Kidney (tissue), 14 donors: ENCODE measurements around the gene MRPL4. TPM values are rescaled to one million over a fixed set of nuclear protein-coding genes. Genes with fewer than 3 reads are reported as not detected.

Experiments used
- DNase-seq, 5 donors: peaks; one replicate each; pipeline ENCODE4 v3.0.0-alpha.2; 2013 to 2020
- FAIRE-seq: peaks from 2 replicates; lab custom pipeline; 2012; peaks lifted over from hg19 to GRCh38; lab: Jason Lieb, UNC
- H3K27ac ChIP-seq, 2 donors: one replicate each; pipeline ENCODE4 v1.7.0; 2013; ENCODE audit warnings: low read depth in 2 of 2, low read length in 2 of 2, inconsistent platforms in 1 of 2
- H3K27me3 ChIP-seq: one replicate; pipeline ENCODE4 v1.7.1; 2013; ENCODE audit warnings: low read length, inconsistent platforms; ENCODE audit not compliant: control insufficient read depth, insufficient read depth
- H3K36me3 ChIP-seq, 3 donors: one replicate each; pipeline versions ENCODE4 v1.7.0 to v1.7.1; 2013; ENCODE audit warnings: low read length in 3 of 3, control low read depth in 1 of 3, inconsistent platforms in 1 of 3; ENCODE audit not compliant: insufficient read depth in 3 of 3, control insufficient read depth in 2 of 3
- H3K4me1 ChIP-seq, 3 donors: one replicate each; pipeline versions ENCODE4 v1.7.0 to v1.7.1; 2013; ENCODE audit warnings: low read length in 3 of 3, inconsistent platforms in 1 of 3, low read depth in 1 of 3; ENCODE audit not compliant: control insufficient read depth in 2 of 3, insufficient read depth in 2 of 3
- H3K4me3 ChIP-seq, 3 donors: one replicate each; pipeline versions ENCODE4 v1.7.0 to v1.8.1; 2013; ENCODE audit warnings: low read length in 3 of 3, control low read depth in 1 of 3, inconsistent platforms in 1 of 3
- H3K9ac ChIP-seq, 3 donors: one replicate each; pipeline versions ENCODE4 v1.7.0 to v1.7.1; 2013; ENCODE audit warnings: low read length in 3 of 3, control low read depth in 1 of 3, inconsistent platforms in 1 of 3
- H3K9me3 ChIP-seq, 3 donors: one replicate each; pipeline versions ENCODE4 v1.7.0 to v1.7.1; 2013; ENCODE audit warnings: low read length in 3 of 3, control low read depth in 1 of 3, inconsistent platforms in 1 of 3; ENCODE audit not compliant: control insufficient read depth in 2 of 3, insufficient read depth in 1 of 3
- intact Hi-C: fragments of 100-400 bp; cut with DNase I; formaldehyde crosslinking; loops from one replicate; pipeline ENCODE4 v1.11.1; 2022
- polyA plus RNA-seq: library from polyadenylated mRNA; stranded (reverse); fragments of 350-450 nt; fragmentation: Illumina TruSeq; extraction: RNeasy Lipid Tissue Mini Kit (QIAGEN cat#74804); gene quantifications from one replicate; pipeline ENCODE4 v1.2.3, GENCODE V29; 2014; ENCODE audit warnings: low read depth, low replicate concordance; ENCODE audit not compliant: insufficient read depth
- total RNA-seq: library from RNA; stranded (reverse); fragmentation: NEBNext Ultra II Directional; extraction: Animal tissue kit (Norgen Biotek cat#: 25700); gene quantifications from one replicate; pipeline ENCODE4 v1.2.1, GENCODE V29; 2021
- TF ChIP-seq, protein P1 (sequence below): IDR thresholded peaks from 3 replicates; pipeline ENCODE4 v1.5.1; 2012; ENCODE audit warnings: mild to moderate bottlenecking, moderate library complexity, borderline replicate concordance; ENCODE audit not compliant: insufficient read depth; ENCODE audit errors: extremely low read depth
- donor health status: control.
- donor health status: control.
- donor health status: control.
- donor health status: control.
- donor health status: control.
- donor health status: DM: yes; HTN: yes; CAD: no.
- donor health status: Normal renal cell carcinoma (clear cell type).

MRPL4 gene
- total and polyA plus RNA-seq, 2 donors from 2014 or later: 44.8 to 102 TPM

DNA sequence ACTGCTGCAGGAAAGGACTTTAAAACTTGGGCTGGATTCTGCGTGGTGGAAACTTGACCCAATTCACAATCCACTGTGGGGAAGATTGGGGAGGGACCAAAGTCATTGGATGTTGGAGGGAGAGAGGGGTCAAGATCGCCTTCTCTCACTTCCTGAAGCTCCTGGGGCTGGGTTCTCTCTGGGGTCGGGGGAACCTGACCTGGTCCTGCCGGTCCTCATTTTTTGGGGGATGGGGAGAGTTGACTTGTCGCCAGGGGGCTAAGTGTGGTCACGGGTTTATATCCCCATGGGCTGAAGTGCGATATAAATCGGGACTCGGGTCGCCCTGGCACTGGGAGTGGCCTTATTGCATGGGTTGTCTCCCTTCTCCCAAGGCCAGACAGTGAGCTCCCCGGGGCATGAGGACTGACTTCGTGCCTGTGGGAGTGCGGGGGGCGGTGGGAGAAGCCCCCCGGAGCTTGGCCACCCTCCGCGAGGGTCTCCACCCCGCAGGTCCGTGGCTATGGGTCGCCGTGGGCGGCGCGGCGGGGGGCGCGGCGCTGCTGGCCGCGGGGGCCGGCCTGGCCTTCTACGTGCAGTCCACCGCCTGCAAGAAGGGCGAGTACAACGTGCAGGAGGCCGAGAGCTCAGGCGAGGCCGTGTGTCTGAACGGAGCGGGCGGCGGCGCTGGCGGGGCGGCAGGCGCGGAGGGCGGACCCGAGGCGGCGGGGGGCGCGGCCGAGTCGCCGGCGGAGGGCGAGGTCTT lies 44.0 kb downstream of the MRPL4 start:
- Histone ChIP-seq H3K9ac (no peak overlapping the region), H3K36me3 (no peaks in the 10 kb centered on the region), H3K27ac (no peak overlapping the region), H3K9me3 (no peaks in the 10 kb centered on the region), H3K27me3 (peaks cover 42% of the 10 kb centered on the region), H3K4me3 (no peak overlapping the region), H3K4me1 (peaks cover 0 to 29% (median 3%) of the 10 kb centered on the region in 3 donors)
- TF ChIP-seq, protein P1, sequence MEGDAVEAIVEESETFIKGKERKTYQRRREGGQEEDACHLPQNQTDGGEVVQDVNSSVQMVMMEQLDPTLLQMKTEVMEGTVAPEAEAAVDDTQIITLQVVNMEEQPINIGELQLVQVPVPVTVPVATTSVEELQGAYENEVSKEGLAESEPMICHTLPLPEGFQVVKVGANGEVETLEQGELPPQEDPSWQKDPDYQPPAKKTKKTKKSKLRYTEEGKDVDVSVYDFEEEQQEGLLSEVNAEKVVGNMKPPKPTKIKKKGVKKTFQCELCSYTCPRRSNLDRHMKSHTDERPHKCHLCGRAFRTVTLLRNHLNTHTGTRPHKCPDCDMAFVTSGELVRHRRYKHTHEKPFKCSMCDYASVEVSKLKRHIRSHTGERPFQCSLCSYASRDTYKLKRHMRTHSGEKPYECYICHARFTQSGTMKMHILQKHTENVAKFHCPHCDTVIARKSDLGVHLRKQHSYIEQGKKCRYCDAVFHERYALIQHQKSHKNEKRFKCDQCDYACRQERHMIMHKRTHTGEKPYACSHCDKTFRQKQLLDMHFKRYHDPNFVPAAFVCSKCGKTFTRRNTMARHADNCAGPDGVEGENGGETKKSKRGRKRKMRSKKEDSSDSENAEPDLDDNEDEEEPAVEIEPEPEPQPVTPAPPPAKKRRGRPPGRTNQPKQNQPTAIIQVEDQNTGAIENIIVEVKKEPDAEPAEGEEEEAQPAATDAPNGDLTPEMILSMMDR: no peak
- DNase-seq (peak in 1 of 5 donors; percentile 36), FAIRE-seq (no peak)
- intact Hi-C loops: no loop called here

DNA sequence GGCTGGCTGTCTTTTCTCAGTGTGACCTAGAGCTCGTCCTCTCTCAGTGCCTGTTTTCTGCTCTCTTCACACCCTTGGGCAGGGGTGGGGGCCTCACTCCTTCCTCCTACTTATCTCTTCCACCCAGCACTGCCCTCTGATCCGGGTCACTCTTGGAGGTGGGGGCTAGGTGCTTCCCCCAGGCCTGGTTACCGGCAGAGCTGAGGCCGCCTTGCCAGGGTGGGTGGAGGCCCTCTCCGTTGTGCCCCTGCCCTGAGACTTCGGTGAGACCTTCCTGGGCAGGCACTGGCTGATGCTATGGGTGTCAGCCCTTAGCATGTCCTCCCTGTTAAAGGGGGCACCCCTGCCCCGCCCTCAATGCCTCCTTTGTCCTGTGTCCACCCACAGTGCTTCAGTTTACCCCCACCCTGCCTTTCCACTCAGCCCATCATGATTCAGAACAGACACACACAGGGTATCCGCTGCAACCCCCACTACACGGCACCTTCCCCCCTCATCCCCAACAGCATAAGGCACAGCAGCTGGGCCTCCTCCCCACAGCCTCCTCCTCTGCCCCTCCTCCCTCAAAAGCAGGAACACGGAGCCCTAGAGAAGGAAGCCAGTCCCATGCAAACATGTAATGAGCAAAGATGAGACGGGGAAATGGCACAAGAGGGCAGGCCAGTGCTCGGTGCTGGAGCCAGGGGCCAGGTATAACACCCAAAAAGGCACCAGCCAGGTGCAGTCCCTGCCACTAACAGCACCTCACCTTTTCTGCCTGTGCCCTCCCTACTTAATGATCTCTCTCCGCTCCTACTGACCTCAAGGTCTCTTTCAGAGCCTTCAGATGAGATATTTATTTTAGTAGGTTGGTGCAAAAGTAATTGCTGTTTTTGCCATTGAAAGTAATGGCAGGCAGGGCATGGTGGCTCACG lies 47.8 kb downstream of the MRPL4 start:
- Histone ChIP-seq H3K27me3 (peaks cover 15% of the 10 kb centered on the region), H3K9me3 (no peaks in the 10 kb centered on the region), H3K36me3 (no peaks in the 10 kb centered on the region), H3K4me1 (peaks cover 0 to 11% (median 0%) of the 10 kb centered on the region in 3 donors), H3K9ac (no peak overlapping the region), H3K4me3 (no peak overlapping the region), H3K27ac (no peak overlapping the region)
- FAIRE-seq (no peak), DNase-seq (no peak)
- TF ChIP-seq, protein P1: no peak
- intact Hi-C loops: no loop called here

DNA sequence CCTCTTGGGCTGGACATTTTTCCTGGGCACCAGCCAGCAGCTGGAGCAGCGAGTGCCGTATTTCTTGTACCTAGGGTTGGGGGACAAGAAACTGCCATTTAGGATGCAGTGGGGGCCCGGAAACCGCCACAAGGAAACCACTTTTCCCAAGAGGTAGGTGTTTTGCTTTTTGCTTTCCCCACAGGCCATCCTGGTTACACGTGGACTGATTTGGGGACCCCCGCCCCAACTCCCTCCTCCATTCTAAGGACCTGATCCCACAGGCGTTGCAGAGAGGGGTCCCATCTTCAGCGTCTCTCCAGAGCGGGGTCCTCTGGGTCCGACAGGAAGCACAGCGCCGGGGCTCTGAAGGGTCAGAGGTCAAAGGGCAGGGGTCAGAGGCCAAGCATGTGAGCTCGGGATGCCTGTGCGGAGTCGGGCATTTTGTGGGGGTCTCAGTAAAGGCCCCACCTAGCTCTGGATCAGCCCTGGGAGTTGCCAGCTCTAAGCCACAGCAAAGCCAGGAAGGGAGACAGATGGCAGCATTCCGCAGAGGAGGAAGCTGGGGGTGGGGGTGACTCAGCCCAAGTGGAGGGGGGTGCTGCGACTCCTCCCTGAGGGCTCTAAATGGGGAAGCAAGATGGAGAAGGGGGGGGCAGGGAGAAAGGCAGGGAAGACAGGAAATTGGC lies 53.3 kb downstream of the MRPL4 start:
- H3K4me3 ChIP-seq: no peak overlapping the region
- DNase-seq (no peak), FAIRE-seq (no peak)
- H3K4me1 ChIP-seq: no peaks in the 10 kb centered on the region
- TF ChIP-seq, protein P1: no peak
- no peaks in the 10 kb centered on the region for H3K36me3 ChIP-seq
- H3K27me3 ChIP-seq: no peaks in the 10 kb centered on the region
- intact Hi-C loops: no loop called here
- H3K9me3 ChIP-seq: no peaks in the 10 kb centered on the region
- H3K9ac ChIP-seq: no peak overlapping the region
- no peak overlapping the region for H3K27ac ChIP-seq
